ENCODE results near the gene CDKAL1. TPM values are rescaled to one million over a fixed set of nuclear protein-coding genes. Genes with fewer than 3 reads are reported as not detected.

Gene CDKAL1
- total RNA-seq, 1 donor from 2014 or later: 11.9 TPM

DNA sequence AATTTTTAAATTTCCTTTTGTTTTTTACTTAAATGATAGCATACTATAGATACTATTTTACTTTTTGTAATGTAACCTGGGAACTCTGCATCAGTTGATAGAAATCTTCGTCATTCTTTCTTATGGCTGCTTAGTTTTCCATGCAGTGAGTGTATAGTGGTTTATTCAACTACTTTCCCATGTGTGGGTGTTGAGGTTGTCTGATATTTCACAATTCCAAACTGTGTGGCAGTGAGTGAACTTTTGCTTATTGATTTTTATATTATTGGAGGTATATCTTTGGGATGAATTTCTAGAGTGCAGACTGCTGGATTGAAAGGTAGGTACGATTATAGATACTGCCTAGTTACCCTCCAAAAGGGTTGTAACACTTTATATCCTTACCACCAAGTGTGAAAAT lies 136.5 kb downstream of the CDKAL1 start:
- Histone ChIP-seq H3K27ac (no peak overlapping the region), H3K27me3 (no peaks in the 10 kb centered on the region), H3K4me3 (no peak overlapping the region), H3K36me3 (no peaks in the 10 kb centered on the region), H3K4me1 (no peaks in the 10 kb centered on the region), H3K9me3 (no peaks in the 10 kb centered on the region)
- TF ChIP-seq CTCF (IDR thresholded peaks at IDR 0.05): no peak
- DNase-seq (ENCODE audit: low spot score in 2 of 2): no peak
- intact Hi-C loops (cut with DNase I): loop anchor here (5.0 kb wide), 1 partner anchor 297 kb away; no protein-coding TSS in a partner anchor

DNA sequence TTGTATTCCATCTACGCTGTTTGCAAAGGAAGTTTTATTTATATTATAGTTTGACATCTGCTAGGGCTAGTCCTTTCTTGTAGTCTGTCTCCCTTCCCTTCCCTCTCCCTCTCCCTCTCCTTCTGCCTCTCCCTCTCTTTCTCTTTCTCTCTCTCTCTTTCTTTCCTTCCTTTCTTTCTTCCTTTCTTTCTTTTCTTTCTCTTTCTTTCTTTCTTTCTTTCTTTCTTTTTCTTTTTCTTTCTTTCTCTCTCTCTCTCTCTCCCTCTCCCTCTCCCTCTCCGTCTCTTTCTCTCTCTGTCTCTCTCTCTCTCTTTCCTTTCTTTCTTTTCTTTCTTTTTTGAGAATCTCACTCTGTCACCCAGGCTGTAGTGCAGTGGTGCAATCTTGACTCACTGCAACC lies 137.8 kb downstream of the CDKAL1 start:
- no peak overlapping the region for H3K27ac ChIP-seq
- no peak for TF ChIP-seq CTCF (IDR thresholded peaks at IDR 0.05)
- no peak overlapping the region for H3K4me3 ChIP-seq
- no peaks in the 10 kb centered on the region for H3K4me1 ChIP-seq
- H3K9me3 ChIP-seq: no peaks in the 10 kb centered on the region
- intact Hi-C loops (cut with DNase I): loop anchor here (5.0 kb wide), 1 partner anchor 295 kb away; no protein-coding TSS in a partner anchor
- H3K36me3 ChIP-seq: no peaks in the 10 kb centered on the region
- DNase-seq (ENCODE audit: low spot score in 2 of 2): no peak
- H3K27me3 ChIP-seq: no peaks in the 10 kb centered on the region

- Histone ChIP-seq H3K9me3 (no peaks in the 10 kb centered on the region), H3K4me3 (no peak overlapping the region), H3K27ac (no peak overlapping the region), H3K36me3 (no peaks in the 10 kb centered on the region), H3K4me1 (no peaks in the 10 kb centered on the region), H3K27me3 (no peaks in the 10 kb centered on the region)
- intact Hi-C loops (cut with DNase I): loop anchor here (5.0 kb wide), 1 partner anchor 294 kb away; no protein-coding TSS in a partner anchor
- DNase-seq (ENCODE audit: low spot score in 2 of 2): no peak
- no peak for TF ChIP-seq CTCF (IDR thresholded peaks at IDR 0.05)
Observed at GRCh38 chr6:20673458-20673857, 139.2 kb downstream of the CDKAL1 start.

GRCh38 chr6:20674664-20675063 lies 140.4 kb downstream of the CDKAL1 start:
- Histone ChIP-seq H3K27ac (no peak overlapping the region), H3K9me3 (no peaks in the 10 kb centered on the region), H3K36me3 (no peaks in the 10 kb centered on the region), H3K27me3 (no peaks in the 10 kb centered on the region), H3K4me1 (no peaks in the 10 kb centered on the region), H3K4me3 (no peak overlapping the region)
- intact Hi-C loops (cut with DNase I): loop anchor here (5.0 kb wide), 1 partner anchor 293 kb away; no protein-coding TSS in a partner anchor
- no peak for DNase-seq (ENCODE audit: low spot score in 2 of 2)
- no peak for TF ChIP-seq CTCF (IDR thresholded peaks at IDR 0.05)

- intact Hi-C loops (cut with DNase I): no loop called here
- H3K27me3 ChIP-seq: no peaks in the 10 kb centered on the region
- H3K4me3 ChIP-seq: no peak overlapping the region
- H3K27ac ChIP-seq: no peak overlapping the region
- no peaks in the 10 kb centered on the region for H3K4me1 ChIP-seq
- H3K9me3 ChIP-seq: no peaks in the 10 kb centered on the region
- no peak for DNase-seq (ENCODE audit: low spot score in 2 of 2)
- no peaks in the 10 kb centered on the region for H3K36me3 ChIP-seq
- TF ChIP-seq CTCF (IDR thresholded peaks at IDR 0.05): no peak
Observed at GRCh38 chr6:20678831-20679352, 144.6 kb downstream of the CDKAL1 start.

- no peaks in the 10 kb centered on the region for H3K27me3 ChIP-seq
- H3K4me1 ChIP-seq: no peaks in the 10 kb centered on the region
- DNase-seq (ENCODE audit: low spot score in 2 of 2): no peak
- intact Hi-C loops (cut with DNase I): no loop called here
- no peaks in the 10 kb centered on the region for H3K36me3 ChIP-seq
- H3K4me3 ChIP-seq: no peak overlapping the region
- no peaks in the 10 kb centered on the region for H3K9me3 ChIP-seq
- no peak for TF ChIP-seq CTCF (IDR thresholded peaks at IDR 0.05)
- H3K27ac ChIP-seq: no peak overlapping the region
Observed at GRCh38 chr6:20680697-20681165, 146.5 kb downstream of the CDKAL1 start.

Measured in ascending aorta (tissue), 2 donors.